ENCODE measurements around the gene ADAM17.
"Not testable (repeated sequence)": the region's sequence is repeated elsewhere in the genome, so short reads cannot be mapped to it uniquely, and the experiment has no call there.

Gene ADAM17

DNA sequence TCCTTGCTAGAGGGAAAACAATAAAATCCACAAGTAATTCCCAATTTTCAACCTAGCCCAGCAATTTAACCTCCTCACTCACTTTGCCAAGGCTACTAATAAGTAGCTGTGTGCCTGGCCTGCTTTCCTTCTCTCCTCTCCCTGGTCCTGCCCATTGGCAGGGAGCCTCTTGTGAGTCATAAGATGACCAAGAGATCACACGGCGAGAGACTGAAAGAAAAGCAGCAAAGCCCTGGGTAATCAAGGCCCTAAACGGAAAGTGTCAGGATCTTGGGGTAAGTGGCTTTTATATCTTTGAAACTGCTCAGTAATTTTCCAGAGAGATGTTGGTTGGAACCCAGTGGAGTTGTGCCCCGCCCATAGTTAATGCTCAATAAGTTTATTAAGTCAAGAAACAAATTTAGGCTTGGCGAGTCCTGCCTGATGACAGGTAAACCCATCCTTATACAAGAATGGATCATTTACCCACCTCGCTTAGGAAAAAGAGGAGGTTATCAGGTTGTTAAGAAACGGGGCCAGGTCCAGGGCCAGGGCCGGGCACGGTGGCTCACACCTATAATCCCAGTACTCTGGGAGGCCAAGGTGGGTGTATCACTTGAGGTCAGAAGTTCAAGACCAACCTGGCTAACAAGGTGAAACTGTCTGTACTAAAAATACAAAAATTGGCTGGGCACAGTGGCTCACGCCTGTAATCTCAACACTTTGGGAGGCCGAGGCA lies 10.0 kb upstream of the ADAM17 start:
- no peak for DNase-seq (ENCODE audit: low spot score)

DNA sequence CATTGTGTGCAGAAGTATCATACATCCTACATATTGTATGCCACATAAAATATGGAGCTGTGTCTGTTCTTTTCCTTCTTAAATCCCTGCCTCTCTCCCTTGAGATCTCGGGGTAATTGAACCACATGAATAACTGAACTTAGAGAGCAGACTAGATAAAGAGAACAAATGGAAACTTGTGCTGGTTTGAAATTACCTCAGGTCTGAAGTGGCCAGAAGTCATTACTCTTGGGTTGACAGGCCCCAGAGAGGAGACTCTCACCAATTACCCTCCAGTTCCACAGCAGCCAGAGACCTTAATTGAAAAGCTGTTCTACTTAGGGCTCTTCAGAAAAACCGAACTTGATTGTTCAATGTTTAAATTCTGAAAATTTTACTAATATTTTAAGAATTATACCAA lies 5.0 kb upstream of the ADAM17 start:
- DNase-seq (ENCODE audit: low spot score), result no peak

DNA sequence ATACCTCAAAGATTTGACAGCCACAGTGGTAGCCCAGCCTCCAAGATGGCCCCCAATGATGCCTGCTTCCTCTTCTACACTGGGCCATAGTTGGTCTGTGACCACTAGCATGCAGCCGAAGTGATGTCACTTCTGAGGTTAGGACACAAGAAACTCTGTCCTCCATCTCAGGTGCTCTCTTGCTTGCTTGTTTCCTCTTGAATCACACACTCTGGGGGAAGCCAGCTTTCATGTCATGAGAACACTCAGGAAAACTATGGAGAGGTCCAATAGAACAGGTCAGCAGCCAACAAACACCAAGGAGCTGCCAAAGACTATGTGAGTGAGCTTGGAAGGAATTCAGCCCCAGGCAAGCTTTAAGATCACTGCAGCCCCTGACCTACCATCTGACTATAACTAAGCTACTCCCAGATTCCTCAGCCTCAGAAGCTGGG lies 3.3 kb upstream of the ADAM17 start:
- no peak for DNase-seq (ENCODE audit: low spot score)

DNA sequence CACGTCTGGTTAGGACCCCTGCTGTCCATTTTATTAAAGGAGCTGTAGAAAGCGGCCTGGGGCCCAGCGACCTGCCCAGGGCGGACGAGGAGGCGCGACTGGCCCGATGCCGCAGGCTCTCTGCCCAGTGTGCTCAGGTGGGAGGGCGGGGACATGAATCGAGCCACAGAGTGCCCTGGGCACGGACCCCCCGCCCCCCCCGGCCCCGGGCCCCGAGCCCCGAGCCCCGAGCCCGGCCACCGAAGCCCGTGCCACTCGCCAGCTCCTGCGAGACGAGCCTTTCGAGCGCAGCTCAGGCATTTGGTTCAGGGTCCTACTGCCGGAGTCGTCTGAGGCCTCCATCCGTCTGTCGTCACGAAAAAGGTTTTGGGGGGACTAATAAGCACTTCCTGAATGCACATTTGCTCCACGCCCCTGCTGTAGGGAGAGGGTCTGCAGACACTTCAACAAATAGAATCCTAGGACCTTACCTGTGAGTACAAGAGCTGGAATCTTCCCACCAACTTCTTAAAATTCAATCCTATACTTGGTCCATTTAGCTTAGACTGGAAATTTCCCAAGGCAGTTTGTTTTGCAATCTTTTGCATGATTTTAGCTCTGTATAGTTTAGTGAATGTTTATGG lies 602 bp upstream of the ADAM17 start:
- DNase-seq (ENCODE audit: low spot score), result no peak

DNA sequence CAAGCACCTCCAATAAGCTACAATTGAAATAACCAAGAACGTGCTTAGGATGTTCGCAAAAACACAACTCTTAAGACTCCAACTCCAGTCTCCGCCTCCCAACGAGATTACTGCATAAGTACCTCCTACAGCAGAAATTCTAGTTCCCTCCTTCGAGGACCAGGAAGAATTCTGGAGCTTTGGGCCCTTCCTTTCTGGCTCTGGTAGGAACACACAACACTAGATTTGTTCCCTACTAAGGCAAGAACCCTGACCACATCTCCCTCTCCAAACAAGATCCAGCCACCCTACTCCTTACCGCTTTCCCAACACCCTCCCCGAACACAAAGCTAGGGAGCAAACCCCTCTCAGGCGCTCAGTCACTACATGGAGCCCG lies 721 bp downstream of the ADAM17 start:
- no peak for DNase-seq (ENCODE audit: low spot score)

DNA sequence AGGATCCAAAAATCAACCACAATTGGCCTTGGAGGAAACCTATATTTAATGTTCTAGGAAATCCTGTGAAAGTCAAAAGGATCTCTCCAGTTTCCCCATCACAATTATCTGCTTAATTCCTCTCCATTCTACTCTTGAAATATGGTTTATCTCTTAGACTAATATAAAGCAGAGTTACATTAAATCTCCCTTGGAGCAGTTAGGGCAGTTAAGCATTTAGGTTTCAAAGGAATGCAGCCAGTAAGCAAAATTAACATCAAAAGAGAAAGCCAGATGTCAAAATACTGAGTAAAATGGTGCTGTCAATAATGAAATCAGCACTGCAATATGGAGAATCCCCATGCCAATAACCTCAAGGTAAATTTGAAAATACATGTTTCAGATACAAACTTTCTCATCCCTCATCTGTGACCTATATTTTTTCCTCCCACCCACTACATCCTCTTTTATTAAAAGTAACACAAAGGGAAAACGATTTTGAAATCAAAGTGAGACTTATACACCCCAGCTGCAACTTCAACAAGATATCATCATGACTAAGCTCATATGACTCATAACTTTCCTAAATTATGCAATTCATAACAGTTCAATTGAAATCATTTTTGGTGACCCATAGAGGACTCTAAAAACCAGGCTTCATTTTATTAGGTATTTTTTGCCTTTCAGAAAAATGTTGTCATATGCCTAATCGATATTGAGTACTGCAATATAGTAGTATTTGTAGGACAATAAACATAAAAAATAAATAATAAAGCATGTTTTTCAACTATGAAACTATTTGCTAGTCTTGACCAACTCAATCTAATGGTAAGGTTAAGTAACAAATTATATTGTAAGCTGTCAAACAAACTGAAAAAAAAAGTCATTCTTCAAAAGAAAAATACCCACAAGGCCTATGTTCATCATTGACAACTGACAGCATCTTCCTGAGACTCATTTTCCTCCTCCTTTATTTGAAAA lies 3.1 kb downstream of the ADAM17 start:
- DNase-seq (ENCODE audit: low spot score), result no peak

DNA sequence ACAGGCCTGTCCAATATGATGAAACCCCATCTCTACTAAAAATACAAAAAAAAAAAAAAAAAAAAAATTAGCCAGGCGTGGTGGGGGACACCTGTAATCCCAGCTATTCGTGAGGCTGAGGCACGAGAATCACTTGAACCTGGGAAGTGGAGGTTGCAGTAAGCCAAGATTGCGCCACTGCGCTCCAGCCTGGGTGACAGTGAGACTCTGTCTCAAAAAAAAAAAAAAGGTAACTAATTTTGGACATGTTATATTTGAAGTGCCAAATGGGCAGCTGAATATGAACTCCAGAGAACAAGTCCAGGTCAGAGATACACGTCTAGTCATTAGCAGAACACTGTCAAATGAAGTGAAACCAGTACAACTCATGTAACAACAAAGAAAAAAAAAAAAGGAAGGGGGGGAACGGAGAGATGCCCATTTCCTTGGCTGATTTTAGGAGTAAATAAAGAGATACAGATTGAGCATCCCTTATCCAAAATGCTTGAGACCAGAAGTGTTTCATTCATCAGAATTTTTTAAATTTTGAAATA lies 4.7 kb downstream of the ADAM17 start:
- not testable (repeated sequence) for DNase-seq (ENCODE audit: low spot score)

DNA sequence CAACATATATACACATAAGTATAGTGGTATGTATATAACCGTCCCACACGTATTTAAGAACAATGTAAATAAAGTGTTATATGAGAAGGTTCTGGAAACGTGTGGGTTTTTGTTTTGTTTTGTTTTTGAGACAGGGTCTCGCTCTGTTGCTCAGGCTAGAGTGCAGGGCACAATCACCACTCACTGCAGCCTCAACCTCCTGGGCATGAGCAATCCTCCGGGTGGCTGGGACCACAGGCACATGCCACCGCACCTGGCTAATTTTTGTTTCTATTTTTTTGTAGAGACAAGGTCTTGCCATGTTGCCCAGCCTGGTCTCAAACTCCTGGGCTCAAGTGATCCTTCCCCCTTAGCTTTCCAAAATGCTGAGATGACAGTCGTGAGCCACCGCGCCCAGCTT lies 6.2 kb downstream of the ADAM17 start:
- DNase-seq (ENCODE audit: low spot score), result no peak

DNA sequence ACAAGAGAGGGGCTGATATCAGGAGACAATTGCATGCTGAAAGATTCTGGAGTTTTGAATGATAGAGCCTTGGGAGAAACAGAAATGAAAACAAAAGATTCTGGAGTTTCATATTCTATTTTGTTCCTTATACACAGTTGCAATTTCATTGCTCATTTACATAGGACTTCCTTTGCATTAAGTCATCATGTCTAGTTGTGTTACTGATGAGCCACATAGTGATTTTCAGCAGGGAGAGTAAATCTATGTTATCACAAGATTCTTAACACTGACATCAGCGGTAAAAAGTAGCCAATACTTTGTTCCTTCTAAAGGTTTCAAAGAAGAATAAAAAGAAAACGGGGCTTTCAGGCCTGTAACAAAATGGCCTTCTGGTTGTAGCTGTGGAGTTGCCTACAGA lies 7.1 kb downstream of the ADAM17 start:
- DNase-seq (ENCODE audit: low spot score), result no peak

DNA sequence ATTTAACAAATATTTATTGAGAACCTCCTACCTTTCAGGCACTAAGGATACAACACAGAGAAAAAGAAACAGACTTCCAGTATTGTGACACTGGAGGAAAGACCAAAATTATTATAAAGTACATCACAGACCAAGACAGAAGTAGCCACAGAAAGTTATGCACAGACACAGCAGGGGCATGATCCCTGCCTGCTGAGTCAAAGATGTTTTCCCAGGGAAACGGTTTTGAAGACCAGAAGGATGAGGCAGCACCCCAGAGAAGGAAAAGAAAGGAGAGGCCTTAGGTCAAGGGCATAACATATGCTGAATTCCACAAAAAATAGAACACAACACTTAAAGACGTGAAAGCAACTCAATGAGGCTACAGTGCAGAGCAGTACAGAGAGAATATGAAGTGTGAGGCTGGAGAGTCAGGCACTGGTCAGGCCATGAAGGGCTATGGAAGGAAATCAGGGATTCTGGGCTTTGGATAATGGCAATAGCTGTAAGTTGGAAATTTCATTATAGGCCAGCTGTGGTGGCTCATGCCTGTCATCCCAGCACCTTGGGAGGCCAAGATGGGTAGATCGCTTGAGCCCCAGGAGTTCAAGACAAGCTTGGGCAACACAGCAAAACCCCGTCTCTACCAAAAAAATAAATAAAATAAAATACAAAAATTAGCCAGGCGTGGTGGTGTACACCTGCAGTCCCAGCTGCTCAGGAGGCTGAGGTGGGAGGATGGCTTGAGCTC lies 8.2 kb downstream of the ADAM17 start:
- no peak for DNase-seq (ENCODE audit: low spot score)

DNA sequence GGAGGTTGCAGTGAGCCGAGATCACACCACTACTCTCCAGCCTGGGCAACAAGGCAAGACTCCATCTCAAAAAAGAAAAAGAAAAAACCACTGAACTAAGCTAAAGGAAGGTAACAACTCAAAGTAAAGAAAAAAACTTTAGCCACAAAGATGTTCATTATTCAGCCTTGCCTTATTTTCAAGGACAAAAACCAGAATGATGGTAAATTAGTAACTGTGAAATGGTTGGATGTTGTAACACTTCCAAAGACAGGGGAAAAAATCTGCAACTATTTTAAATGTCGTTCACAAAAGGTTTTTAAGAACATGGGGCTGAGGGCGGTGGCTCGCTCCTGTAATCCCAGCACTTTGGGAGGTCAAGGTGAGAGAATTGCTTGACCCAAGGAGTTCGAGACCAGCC lies 10.1 kb downstream of the ADAM17 start:
- DNase-seq (ENCODE audit: low spot score), result no peak

DNA sequence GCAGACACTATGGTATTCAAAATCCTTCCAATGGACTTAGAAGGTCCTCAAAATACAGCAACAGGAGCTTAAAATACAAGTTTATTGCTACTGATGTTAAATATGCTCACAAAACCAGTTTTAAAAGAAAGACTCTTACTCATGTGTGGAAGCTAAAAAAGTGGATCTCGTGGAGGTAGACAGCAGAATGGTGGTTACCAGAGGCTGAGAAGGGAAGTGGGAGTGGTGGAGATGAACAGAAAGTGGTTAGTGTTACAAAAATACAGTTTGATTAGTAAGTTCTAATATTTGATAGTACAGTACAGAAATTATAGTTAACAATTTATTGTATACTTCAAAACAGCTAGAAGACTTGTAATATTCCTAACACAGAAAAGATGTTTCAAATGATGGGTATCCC lies 12.1 kb downstream of the ADAM17 start:
- no peak for DNase-seq (ENCODE audit: low spot score)

DNA sequence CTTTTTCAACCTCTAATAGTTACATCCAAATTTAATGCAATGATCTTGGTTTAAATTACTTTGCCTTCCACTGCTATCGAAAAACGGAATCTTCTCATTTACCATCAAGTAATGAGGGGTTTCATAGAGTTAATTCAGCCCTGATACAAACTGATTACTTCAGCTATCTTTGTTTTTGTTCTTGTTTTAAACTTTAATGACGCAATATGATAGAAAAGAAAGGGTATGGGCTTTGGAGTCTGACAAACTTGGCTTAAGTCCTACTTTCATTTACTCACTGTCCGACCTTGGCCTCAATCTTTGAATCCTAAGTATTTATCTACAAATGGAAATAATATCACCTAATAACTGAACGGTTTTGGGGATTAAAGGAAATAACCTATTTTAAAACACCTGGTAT lies 16.1 kb downstream of the ADAM17 start:
- DNase-seq (ENCODE audit: low spot score), result no peak

DNA sequence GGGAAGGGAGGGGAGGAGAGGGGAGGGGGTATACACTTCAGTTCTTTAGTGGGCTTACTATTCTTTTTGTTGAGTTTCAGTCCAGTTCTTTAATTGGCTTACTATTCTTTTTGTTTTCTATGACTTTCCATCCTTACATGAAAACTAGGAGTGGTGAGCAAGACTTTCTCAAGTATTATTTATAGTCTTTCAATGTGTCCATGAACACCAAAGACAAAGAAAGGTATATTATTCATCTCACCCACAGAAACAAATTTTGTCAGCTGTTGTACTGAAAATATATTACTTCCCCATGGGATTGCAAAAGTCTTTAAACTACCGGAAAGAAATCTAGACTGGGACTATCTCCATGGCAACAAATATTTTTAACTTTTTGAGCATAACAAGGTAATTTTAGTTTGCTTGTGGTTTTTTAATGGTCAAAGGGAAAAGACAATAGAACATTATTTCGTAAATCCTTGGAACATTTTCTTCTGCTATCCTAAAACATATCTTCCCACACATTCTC lies 17.6 kb downstream of the ADAM17 start:
- no peak for DNase-seq (ENCODE audit: low spot score)

DNA sequence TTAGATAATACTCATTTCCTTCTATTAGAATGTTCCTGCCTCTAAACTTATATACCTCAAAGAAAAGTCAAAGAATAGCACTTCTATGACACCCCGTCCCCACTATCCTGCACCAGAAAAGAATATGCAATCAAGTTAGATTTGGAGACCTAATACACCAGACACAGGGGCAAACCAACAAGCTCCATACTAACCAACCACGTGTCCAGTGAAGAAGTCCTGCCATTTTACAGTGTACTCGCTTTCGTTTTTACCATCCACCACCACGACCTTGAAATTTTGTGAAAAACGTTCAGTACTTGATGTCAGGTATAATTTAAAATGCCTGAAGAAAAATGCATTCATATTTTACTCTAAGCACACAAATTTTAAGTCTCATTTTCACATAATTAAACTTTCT lies 19.1 kb downstream of the ADAM17 start:
- no peak for DNase-seq (ENCODE audit: low spot score)

DNA sequence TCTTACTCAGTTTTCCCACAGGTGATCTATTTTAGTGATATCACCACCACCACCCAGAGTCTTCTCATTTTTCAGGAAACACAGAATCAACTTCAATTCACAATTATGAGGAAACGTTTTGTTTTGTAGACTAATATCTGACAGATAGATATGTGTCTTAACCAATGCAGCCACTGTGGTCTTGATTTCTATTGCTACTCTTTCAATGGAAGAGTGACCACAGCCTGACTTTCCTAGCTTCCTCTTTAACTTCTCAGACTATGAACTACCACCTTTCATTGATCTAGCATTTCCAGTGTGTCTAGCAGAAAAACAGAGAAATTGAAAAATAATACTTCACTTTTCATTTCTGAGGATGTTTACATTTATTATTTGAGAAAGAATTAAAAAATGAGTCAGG lies 20.5 kb downstream of the ADAM17 start:
- no peak for DNase-seq (ENCODE audit: low spot score)

DNA sequence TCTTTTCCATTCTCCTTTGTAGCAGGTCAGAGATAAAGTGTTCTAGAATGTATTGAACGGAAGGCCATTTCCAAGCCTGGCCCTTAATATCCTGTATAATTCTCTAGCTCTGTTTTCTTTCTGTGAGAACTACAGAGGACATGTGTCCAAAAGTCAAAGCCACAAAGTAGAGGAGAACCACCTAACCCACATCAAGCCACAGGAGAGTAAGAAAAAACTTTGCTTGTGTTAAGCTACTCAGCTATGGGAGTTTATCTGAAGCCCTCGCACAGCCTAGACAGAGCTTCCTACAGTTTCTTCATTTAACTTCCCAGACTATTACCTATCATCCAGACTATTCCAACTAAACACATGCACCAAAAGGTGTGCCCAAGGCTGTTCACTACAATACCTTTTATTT lies 22.0 kb downstream of the ADAM17 start:
- DNase-seq (ENCODE audit: low spot score), result no peak

DNA sequence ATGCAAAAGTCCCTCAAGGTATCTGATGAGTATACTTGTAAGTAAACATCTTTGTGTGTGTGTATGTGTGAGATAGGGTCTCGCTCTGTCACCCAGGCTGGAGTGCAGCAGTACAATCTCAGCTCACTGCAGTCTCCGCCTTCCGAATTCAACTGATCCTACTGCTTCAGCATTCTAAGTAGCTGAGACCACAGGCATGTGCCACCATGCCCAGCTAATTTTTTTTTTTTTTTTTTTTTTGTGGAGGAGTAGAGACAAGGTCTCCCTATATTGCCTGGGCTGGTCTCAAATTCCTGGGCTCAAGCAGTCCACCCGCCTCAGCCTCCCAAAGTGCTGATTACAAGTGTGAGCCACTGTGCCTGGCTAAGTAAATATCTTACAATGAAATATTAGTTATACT lies 23.2 kb downstream of the ADAM17 start:
- no peak for DNase-seq (ENCODE audit: low spot score)

DNA sequence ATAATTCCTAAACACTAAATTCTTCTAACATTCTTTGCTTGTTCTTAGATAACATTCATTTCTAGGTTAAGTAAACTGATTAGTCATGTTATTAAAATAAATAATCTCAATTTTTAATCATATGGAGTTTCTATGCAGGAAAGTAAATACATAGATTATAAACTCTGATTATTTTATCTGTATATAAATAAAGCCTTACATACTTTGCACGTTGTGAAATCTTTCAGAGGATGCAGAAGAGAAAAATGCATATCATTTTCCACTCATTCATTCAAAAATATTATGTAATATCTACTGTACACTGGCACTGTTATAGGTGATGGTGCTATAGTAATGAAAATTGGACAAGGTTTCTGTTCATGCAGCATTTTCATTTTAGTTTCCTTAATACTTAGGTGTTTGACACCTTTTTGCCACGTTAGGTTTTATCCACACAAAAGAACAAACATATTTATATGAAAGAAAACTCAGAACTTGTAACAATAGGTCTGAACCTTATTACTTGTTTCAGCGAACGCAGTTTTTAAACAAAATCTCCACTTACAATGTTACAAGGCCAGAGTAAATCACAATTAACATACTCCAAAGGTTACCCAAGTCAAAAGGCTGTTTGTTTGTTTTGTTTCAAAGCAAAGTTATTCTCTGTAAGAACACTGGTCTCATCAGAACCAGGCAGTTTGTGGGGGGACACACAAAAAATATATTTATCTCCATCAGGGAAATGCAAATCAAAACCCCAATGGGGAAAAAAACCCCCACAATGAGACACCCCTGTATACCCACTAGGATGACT lies 27.4 kb downstream of the ADAM17 start:
- DNase-seq (ENCODE audit: low spot score), result no peak

DNA sequence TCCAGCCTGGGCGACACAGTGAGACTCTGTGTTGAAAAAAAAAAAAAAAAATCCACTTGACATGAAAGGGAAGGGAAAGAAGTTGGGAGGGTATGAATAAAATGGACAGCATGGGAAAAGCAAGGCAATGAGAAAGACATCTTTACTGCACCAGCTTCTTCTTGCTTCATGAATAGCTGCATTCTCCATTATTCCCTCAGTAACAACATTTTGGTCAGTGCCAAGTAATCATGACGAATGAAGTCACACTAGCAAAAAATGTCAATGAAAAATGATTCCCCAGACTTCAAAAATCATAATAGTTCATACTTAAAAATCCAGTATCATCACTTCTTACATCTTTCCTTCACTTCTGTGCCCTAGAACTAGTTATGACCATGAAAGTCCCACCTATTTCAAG lies 30.4 kb downstream of the ADAM17 start:
- DNase-seq (ENCODE audit: low spot score), result no peak

DNA sequence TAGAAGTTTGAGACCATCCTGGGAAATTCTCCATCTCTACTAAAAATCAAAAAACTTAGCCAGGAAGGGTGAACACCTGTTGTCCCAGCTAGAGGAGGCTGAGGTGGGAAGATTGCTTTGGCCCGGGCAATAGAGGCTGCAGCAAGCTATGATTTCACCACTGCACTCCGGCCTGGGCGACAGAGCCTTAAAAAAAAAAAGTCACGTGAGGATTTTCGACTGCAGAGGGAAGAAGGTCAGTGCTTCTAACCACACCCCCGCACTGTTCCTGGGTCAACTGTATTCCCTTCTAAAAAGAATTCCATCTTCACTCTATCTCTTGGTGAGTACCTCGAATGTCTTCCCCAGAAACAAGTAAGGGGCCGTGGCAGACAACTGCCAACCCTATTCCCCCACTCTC lies 31.3 kb downstream of the ADAM17 start:
- no peak for DNase-seq (ENCODE audit: low spot score)
